IMR-90 (cell line): ENCODE results near the gene DGKZ. TPM values are rescaled to one million over a fixed set of nuclear protein-coding genes. Genes with fewer than 3 reads are reported as not detected.

Experiments
- ATAC-seq: fragments of 200-7000 bp; cut with Tn5 transposase; 2 replicates; pipeline ENCODE4 v1.9.1; 2020; ENCODE audit warnings: low read depth, mild to moderate bottlenecking, moderate library complexity
- BruUV-seq: library from RNA; stranded (reverse); fragments of 400-500 nt; replicated peaks from 2 replicates; lab custom pipeline; 2021; lab: Mats Ljungman, UMichigan
- CTCF ChIA-PET: fragments of 300-600 bp; formaldehyde crosslinking; extraction: SDS; loops from one replicate; lab custom pipeline; 2021; ENCODE audit warnings: antibody characterized with exemption; lab: Yijun Ruan, JAX
- POLR2A ChIA-PET: fragments of 300-600 bp; sonication (Branson Sonifier 250); formaldehyde crosslinking; loops from one replicate; lab custom pipeline; 2022; ENCODE audit warnings: antibody characterized with exemption; ENCODE audit not compliant: unreplicated experiment; lab: Charles Lee
- DNase-seq: peaks from one replicate; pipeline ENCODE4 v3.0.0; 2013
- H2AFZ ChIP-seq: replicated peaks from 2 replicates; pipeline ENCODE3; 2013; ENCODE audit warnings: low read length, mild to moderate bottlenecking; ENCODE audit not compliant: poor library complexity
- H2AK5ac ChIP-seq: 2 replicates; pipeline ENCODE4 v1.6.1; 2013; ENCODE audit warnings: low read depth, low read length, inconsistent platforms
- H2AK9ac ChIP-seq: replicated peaks from 2 replicates; pipeline ENCODE3; 2013; ENCODE audit warnings: mild to moderate bottlenecking, low read depth, low read length, moderate library complexity; ENCODE audit not compliant: poor library complexity
- H2BK120ac ChIP-seq: 2 replicates; pipeline ENCODE4 v1.6.1; 2013; ENCODE audit warnings: low read depth, low read length, inconsistent platforms
- H2BK15ac ChIP-seq: 3 replicates; pipeline ENCODE4 v1.6.1; 2013; ENCODE audit warnings: low read depth, low read length, inconsistent platforms
- H2BK20ac ChIP-seq: 2 replicates; pipeline ENCODE4 v1.6.1; 2013; ENCODE audit warnings: low read depth, mild to moderate bottlenecking, inconsistent platforms, low read length, moderate library complexity
- H2BK5ac ChIP-seq: 2 replicates; pipeline ENCODE4 v1.6.1; 2013; ENCODE audit warnings: mild to moderate bottlenecking, low read depth, low read length, inconsistent platforms; ENCODE audit not compliant: poor library complexity, severe bottlenecking
- H3K14ac ChIP-seq: replicated peaks from 2 replicates; pipeline ENCODE4 v1.6.1; 2013; ENCODE audit warnings: low read depth, low read length, inconsistent platforms
- H3K18ac ChIP-seq: 2 replicates; pipeline ENCODE4 v1.6.1; 2013; ENCODE audit warnings: low read depth, low read length, control low read depth
- H3K23ac ChIP-seq: 2 replicates; pipeline ENCODE4 v1.6.1; 2013; ENCODE audit warnings: low read depth, low read length, inconsistent platforms
- H3K27ac ChIP-seq: 2 replicates; pipeline ENCODE4 v1.5.1; 2013; ENCODE audit warnings: mild to moderate bottlenecking, control low read depth, low read length; ENCODE audit not compliant: insufficient read depth
- H3K27me3 ChIP-seq: 2 replicates; pipeline ENCODE4 v1.6.1; 2013; ENCODE audit warnings: low read length; ENCODE audit not compliant: control insufficient read depth, insufficient read depth
- H3K36me3 ChIP-seq: 2 replicates; pipeline ENCODE4 v1.6.1; 2013; ENCODE audit warnings: low read length, mixed read lengths; ENCODE audit not compliant: control insufficient read depth, insufficient read depth
- H3K4ac ChIP-seq: 2 replicates; pipeline ENCODE4 v1.6.1; 2013; ENCODE audit warnings: low read depth, low read length, inconsistent platforms
- H3K4me1 ChIP-seq: 2 replicates; pipeline ENCODE4 v1.6.1; 2013; ENCODE audit warnings: low read length, mixed read lengths; ENCODE audit not compliant: control insufficient read depth, insufficient read depth
- H3K4me2 ChIP-seq: 2 replicates; pipeline ENCODE4 v1.6.1; 2013; ENCODE audit warnings: low read depth, mild to moderate bottlenecking, control low read depth, low read length, moderate library complexity
- H3K4me3 ChIP-seq: 2 replicates; pipeline ENCODE4 v1.5.1; 2013; ENCODE audit warnings: low read depth, mild to moderate bottlenecking, control low read depth, low read length, moderate library complexity; ENCODE audit not compliant: insufficient read depth
- H3K56ac ChIP-seq: 2 replicates; pipeline ENCODE4 v1.6.1; 2013; ENCODE audit warnings: low read length, inconsistent platforms; ENCODE audit not compliant: insufficient read depth; ENCODE audit errors: extremely low read depth
- H3K79me1 ChIP-seq, 2 experiments: 2 replicates each; pipeline ENCODE4 v1.6.1; 2013; ENCODE audit warnings: low read length in 2 of 2, inconsistent platforms in 1 of 2, low read depth in 1 of 2
- H3K9ac ChIP-seq: 2 replicates; pipeline ENCODE4 v1.6.1; 2013; ENCODE audit warnings: low read depth, low read length, control low read depth
- H3K9me1 ChIP-seq: 2 replicates; pipeline ENCODE4 v1.6.1; 2013; ENCODE audit warnings: low read length, inconsistent platforms; ENCODE audit not compliant: insufficient read depth
- H3K9me3 ChIP-seq: 2 replicates; pipeline ENCODE4 v1.6.1; 2013; ENCODE audit warnings: low read length; ENCODE audit not compliant: control insufficient read depth, insufficient read depth
- H4K20me1 ChIP-seq: 2 replicates; pipeline ENCODE4 v1.6.1; 2013; ENCODE audit warnings: low read length, inconsistent platforms; ENCODE audit not compliant: insufficient read depth
- H4K5ac ChIP-seq: 2 replicates; pipeline ENCODE4 v1.6.1; 2013; ENCODE audit warnings: mild to moderate bottlenecking, low read depth, low read length, control low read depth
- H4K8ac ChIP-seq, 2 experiments: 2 replicates each; pipeline ENCODE4 v1.6.1; 2013; ENCODE audit warnings: low read depth in 2 of 2, low read length in 2 of 2, control low read depth in 1 of 2, inconsistent platforms in 1 of 2
- H4K91ac ChIP-seq: 2 replicates; pipeline ENCODE4 v1.6.1; 2013; ENCODE audit warnings: low read depth, low read length, inconsistent platforms; ENCODE audit not compliant: insufficient read depth
- BHLHE40 ChIP-seq: fragments of 150-350 bp; IDR thresholded peaks from 2 replicates; pipeline ENCODE4 v1.6.1; 2016; ENCODE audit warnings: mild to moderate bottlenecking, low read depth, low read length
- CEBPB ChIP-seq: IDR thresholded peaks from 2 replicates; pipeline ENCODE4 v1.6.1; 2012; ENCODE audit warnings: low read depth, low read length, improper control_type of control experiment
- CHD1 ChIP-seq: IDR thresholded peaks from 2 replicates; pipeline ENCODE4 v1.6.1; 2012; ENCODE audit warnings: low read depth, low read length, improper control_type of control experiment
- CTCF ChIP-seq: conservative IDR thresholded peaks from 2 replicates; pipeline ENCODE4 v1.5.1; 2012; ENCODE audit warnings: mild to moderate bottlenecking, low read depth, low read length, improper control_type of control experiment
- ELK1 ChIP-seq: fragments of 150-350 bp; IDR thresholded peaks from 2 replicates; pipeline ENCODE4 v1.6.1; 2016; ENCODE audit warnings: low read depth, mild to moderate bottlenecking, low read length, moderate library complexity, borderline replicate concordance
- MAFK ChIP-seq: IDR thresholded peaks from 2 replicates; pipeline ENCODE4 v1.6.1; 2012; ENCODE audit warnings: low read depth, low read length, improper control_type of control experiment
- MAZ ChIP-seq: IDR thresholded peaks from 2 replicates; pipeline ENCODE4 v1.6.1; 2012; ENCODE audit warnings: low read depth, mild to moderate bottlenecking, low read length, improper control_type of control experiment, moderate library complexity, borderline replicate concordance
- MXI1 ChIP-seq: IDR thresholded peaks from 2 replicates; pipeline ENCODE4 v1.6.1; 2012; ENCODE audit warnings: low read depth, mild to moderate bottlenecking, low read length, moderate library complexity, borderline replicate concordance
- NFE2L2 ChIP-seq: fragments of 150-350 bp; IDR thresholded peaks from 2 replicates; pipeline ENCODE4 v1.6.1; 2016; ENCODE audit warnings: low read depth, mild to moderate bottlenecking, low read length
- POLR2A ChIP-seq: IDR thresholded peaks from 2 replicates; pipeline ENCODE4 v1.6.1; 2012; ENCODE audit warnings: mild to moderate bottlenecking, low read depth, low read length
- RAD21 ChIP-seq: IDR thresholded peaks from 2 replicates; pipeline ENCODE4 v1.6.1; 2012; ENCODE audit warnings: low read length, improper control_type of control experiment
- RCOR1 ChIP-seq: IDR thresholded peaks from 2 replicates; pipeline ENCODE4 v1.6.1; 2012; ENCODE audit warnings: mild to moderate bottlenecking, low read length, improper control_type of control experiment; ENCODE audit not compliant: insufficient replicate concordance
- RFX5 ChIP-seq: IDR thresholded peaks from 2 replicates; pipeline ENCODE4 v1.8.0; 2012; ENCODE audit warnings: low read depth, mild to moderate bottlenecking, low read length, moderate library complexity
- SMC3 ChIP-seq: fragments of 150-350 bp; IDR thresholded peaks from 2 replicates; pipeline ENCODE4 v1.6.1; 2016; ENCODE audit warnings: low read depth, mild to moderate bottlenecking, antibody characterized with exemption, low read length, moderate library complexity
- whole genome bisulfite sequencing, 2 experiments: methylation state at CpG; one replicate each; pipeline versions ENCODE4 v1.1.5 to v1.1.7; 2013; ENCODE audit warnings: missing lambda C conversion rate in 2 of 2; ENCODE audit not compliant: insufficient read length in 1 of 2; ENCODE audit errors: extremely low coverage in 2 of 2; 5-methylcytosine and 5-hydroxymethylcytosine counted together
- dilution Hi-C: fragments of 300-500 bp; cut with HindIII; formaldehyde crosslinking; loops from one replicate; pipeline ENCODE4 v1.14.3; 2018; ENCODE audit warnings: low sequenced_read_pairs; ENCODE audit not compliant: unreplicated experiment
- in situ Hi-C: fragments of 300-500 bp; cut with MboI; formaldehyde crosslinking; loops from 3 replicates; pipeline ENCODE4 v1.14.3; 2019; ENCODE audit warnings: low sequenced_read_pairs, inconsistent platforms, mixed read lengths
- intact Hi-C: fragments of 100-400 bp; cut with micrococcal nuclease; formaldehyde crosslinking; loops from 2 replicates; pipeline ENCODE4 v1.10.0; 2022
- polyA plus RNA-seq, 3 experiments: library from polyadenylated mRNA; depleted of rRNA; stranded (reverse); fragments of >200 nt; gene quantifications; 2 replicates each; pipeline ENCODE4 v1.2.3, GENCODE V29; 2012; ENCODE audit warnings: low replicate concordance in 1 of 3
- total RNA-seq: library from RNA; depleted of rRNA; stranded (reverse); fragments of >200 nt; gene quantifications from 2 replicates; pipeline ENCODE4 v1.2.3, GENCODE V29; 2012

The DGKZ gene
- total and polyA plus RNA-seq, 2 of the 4 experiments (the other 2 are of a cell fraction): 46.8 to 62.0 TPM

- no peak for DNase-seq
- Histone ChIP-seq H3K56ac (no peak overlapping the region), H4K20me1 (peaks cover 21% of the 10 kb centered on the region), H3K23ac (peak overlapping the region; percentile 88; the same call in 1 of the 2 replicates), H3K27me3 (peaks cover 33% of the 10 kb centered on the region), H3K79me1 (no peaks in the 10 kb centered on the region), H4K91ac (no peak overlapping the region), H3K4me1 (peaks cover 8% of the 10 kb centered on the region; the same call in 1 of the 2 replicates), H3K9me1 (peaks cover 10% of the 10 kb centered on the region; the same call in 1 of the 2 replicates), H3K4me3 (no peak overlapping the region), H2BK20ac (no peak overlapping the region), H2BK5ac (no peak overlapping the region), H2AK9ac (peak overlapping the region; percentile 86), H3K14ac (no peak overlapping the region), H3K18ac (no peak overlapping the region), H3K9me3 (no peaks in the 10 kb centered on the region), H2BK120ac (no peak overlapping the region), H3K9ac (no peak overlapping the region), H2AFZ (peak overlapping the region; percentile 90), H4K8ac (no peak overlapping the region), H3K27ac (no peak overlapping the region), H2AK5ac (no peak overlapping the region), H3K4me2 (peak overlapping the region; percentile 73), H3K4ac (no peak overlapping the region), H2BK15ac (no peak overlapping the region), H3K36me3 (no peaks in the 10 kb centered on the region), H4K5ac (no peak overlapping the region)
- intact Hi-C loops (loop anchor here (1.0 to 10.0 kb wide), 4 partner anchors 140 to 296 kb away; partner anchors contain the start of genes ATG13 and HARBI1), in situ Hi-C loops (no loop called here), dilution Hi-C loops (no loop called here)
- BruUV-seq: no TSS peak
- CTCF ChIA-PET: interaction anchor here (0.6 to 2.3 kb wide), 8 partner anchors 11 to 230 kb away, joined by 3 to 12 read pairs (median 3); no protein-coding TSS in a partner anchor
- ATAC-seq: no peak
- POLR2A ChIA-PET: no interaction called here
- WGBS, 2 experiments: 3% methylated on average over 14 of the region's 21 CpGs; no CpG with 5 or more reads in 1 of the 2 experiments
- TF ChIP-seq NFE2L2 (no peak), CEBPB (no peak), SMC3 (no peak), BHLHE40 (no peak), MAFK (no peak), CHD1 (no peak), RCOR1 (no peak), RFX5 (no peak), ELK1 (no peak), MXI1 (no peak), MAZ (no peak), POLR2A (no peak), CTCF (no peak), RAD21 (no peak)
Observed at GRCh38 chr11:46388619-46389449, 41.6 kb downstream of the DGKZ start.
